Activated CD4-positive, alpha-beta T cell treated with anti-CD3 and anti-CD28 coated beads, Interleukin-2, amount 50 U/mL, for 48 hours (primary cell): ENCODE data around the gene TMC5.
"Not testable (repeated sequence)": the region's sequence is repeated elsewhere in the genome, so short reads cannot be mapped to it uniquely, and the experiment has no call there.

Experiments
- DNase-seq, 2 experiments: peaks; one replicate each; pipeline ENCODE4 v3.0.0-alpha.2; 2020

TMC5 gene

GRCh38 chr16:19417640-19418039, at the start of gene TMC5:
Gene TMC5 (plus strand): TSS chr16:19417883. CDS start chr16:19440039, 22,156 bp downstream.
- no peak for DNase-seq

GRCh38 chr16:19372541-19372940, 45.1 kb upstream of the TMC5 start:
- not testable (repeated sequence) for DNase-seq

GRCh38 chr16:19374402-19374801, 43.3 kb upstream of the TMC5 start:
- no peak for DNase-seq

- DNase-seq = peak; percentile 36 to 48
Measured at GRCh38 chr16:19375561-19376158, 42.0 kb upstream of the TMC5 start.

- DNase-seq = no peak
Measured at GRCh38 chr16:19377864-19378263, 39.8 kb upstream of the TMC5 start.

- no peak for DNase-seq
Measured at GRCh38 chr16:19378511-19378910, 39.2 kb upstream of the TMC5 start.

- DNase-seq = no peak
Measured at GRCh38 chr16:19379838-19380237, 37.8 kb upstream of the TMC5 start.

GRCh38 chr16:19380328-19380727, 37.4 kb upstream of the TMC5 start:
- no peak for DNase-seq

GRCh38 chr16:19382084-19382801, 35.4 kb upstream of the TMC5 start:
- no peak for DNase-seq

- DNase-seq = no peak
Measured at GRCh38 chr16:19382887-19383816, 34.5 kb upstream of the TMC5 start.

GRCh38 chr16:19384656-19385055, 33.0 kb upstream of the TMC5 start:
- DNase-seq = no peak

GRCh38 chr16:19386525-19386924, 31.2 kb upstream of the TMC5 start:
- DNase-seq = no peak

GRCh38 chr16:19389246-19389645, 28.4 kb upstream of the TMC5 start:
- peak; percentile 53 to 59 for DNase-seq

GRCh38 chr16:19391185-19391776, 26.4 kb upstream of the TMC5 start:
- DNase-seq = not testable (repeated sequence)

GRCh38 chr16:19392352-19392751, 25.3 kb upstream of the TMC5 start:
- no peak for DNase-seq

GRCh38 chr16:19393226-19394111, 24.2 kb upstream of the TMC5 start:
- DNase-seq = no peak

- DNase-seq = not testable (repeated sequence)
Measured at GRCh38 chr16:19395646-19396267, 21.9 kb upstream of the TMC5 start.

- DNase-seq = no peak
Measured at GRCh38 chr16:19396555-19397011, 21.1 kb upstream of the TMC5 start.

- DNase-seq = not testable (repeated sequence)
Measured at GRCh38 chr16:19397373-19397772, 20.3 kb upstream of the TMC5 start.

- DNase-seq = no peak
Measured at GRCh38 chr16:19400711-19401110, 17.0 kb upstream of the TMC5 start.

- DNase-seq = no peak
Measured at GRCh38 chr16:19406891-19407491, 10.7 kb upstream of the TMC5 start.
